Ovary (tissue), 9 donors: Measurements from ENCODE around the gene CISD3. TPM values are rescaled to one million over a fixed set of nuclear protein-coding genes. Genes with fewer than 3 reads are reported as not detected.

ENCODE experiments used
- DNase-seq, 5 donors: peaks; one replicate each; pipeline ENCODE4 v3.0.0-alpha.2; 2019 to 2020
- H3K27ac ChIP-seq, 2 donors: fragments of 200-600 bp; one replicate each; pipeline versions ENCODE4 v1.5.1 to v1.8.0; 2019 to 2022
- H3K27me3 ChIP-seq: fragments of 200-600 bp; one replicate; pipeline ENCODE4 v1.8.0; 2022
- H3K36me3 ChIP-seq: fragments of 200-600 bp; sonication (generic); one replicate; pipeline ENCODE4 v1.5.1; 2019
- H3K4me1 ChIP-seq: one replicate; pipeline ENCODE4 v1.8.1; 2013; ENCODE audit warnings: mild to moderate bottlenecking, moderate library complexity; ENCODE audit not compliant: insufficient read depth
- H3K4me3 ChIP-seq: fragments of 200-600 bp; sonication (generic); one replicate; pipeline ENCODE4 v1.5.1; 2017
- H3K9me3 ChIP-seq, 2 donors: fragments of 200-600 bp in 1 of 2; sonication (generic) in 1 of 2; one replicate each; pipeline versions ENCODE4 v1.5.1 to v1.8.1; 2013 to 2019; ENCODE audit warnings: mild to moderate bottlenecking in 1 of 2, moderate library complexity in 1 of 2
- EP300 ChIP-seq: sonication (generic); formaldehyde crosslinking; IDR thresholded peaks from one replicate; pipeline ENCODE4 v1.6.1; 2017; ENCODE audit warnings: antibody characterized with exemption
- POLR2A ChIP-seq: fragments of 450-650 bp; IDR thresholded peaks from one replicate; pipeline ENCODE4 v1.6.1; 2017; ENCODE audit warnings: antibody characterized with exemption, mild to moderate bottlenecking, moderate library complexity
- WGBS, 3 donors: extraction: QIAGEN DNeasy Blood & Tissue Kit in 1 of 3; methylation state at CpG; one replicate each; pipeline versions ENCODE4 v1.1.5 to v1.1.7; 2013 to 2017; 5-methylcytosine and 5-hydroxymethylcytosine counted together
- intact Hi-C, 4 donors: fragments of 100-400 bp; cut with DNase I; formaldehyde crosslinking; loops; one replicate each; pipeline versions ENCODE4 v1.11.0 to v1.15.1; 2022 to 2023
- polyA plus RNA-seq, 2 donors: library from polyadenylated mRNA; stranded (reverse); fragments of 200-250 nt in 1 of 2; fragments of 350-450 nt in 1 of 2; fragmentation: Illumina TruSeq in 1 of 2; extraction: RNeasy Lipid Tissue Mini Kit (QIAGEN cat#74804) in 1 of 2; gene quantifications; one replicate each; pipeline ENCODE4 v1.2.3, GENCODE V29; 2013 to 2014
- total RNA-seq, 7 donors: library from RNA; depleted of rRNA in 2 of 7; stranded (reverse); fragments of >200 nt in 2 of 7; fragmentation: NEBNext Ultra II Directional in 3 of 7; extraction: Animal tissue kit (Norgen Biotek cat#: 25700) in 3 of 7; gene quantifications; one replicate each; pipeline versions ENCODE4 v1.1.0 to v1.2.4, GENCODE V29; 2016 to 2023
- TF ChIP-seq, protein P1 (sequence below), 3 donors: fragments of 450-650 bp in 2 of 3; fragments of 200-600 bp in 1 of 3; IDR thresholded peaks; one replicate each; pipeline versions ENCODE4 v1.5.1 to v1.8.0; 2016 to 2022; ENCODE audit warnings: antibody characterized with exemption in 3 of 3, mild to moderate bottlenecking in 1 of 3
- donor health status: DM: no; HTN: no; CAD: no; lungs with moderate emphysema.
- donor health status: DM: no; HTN: no; CAD: no.
- donor health status: Bipolar disorder and iron deficiency.
- donor health status: DM: yes; HTN: yes; CAD: no.
- donor health status: DM: no; HTN: no; CAD: no.
- donor health status: DM: yes; HTN: yes; CAD: no.

The CISD3 gene
- total and polyA plus RNA-seq, 9 donors, result 6.2 to 31.1 (median 19.7) TPM

DNA sequence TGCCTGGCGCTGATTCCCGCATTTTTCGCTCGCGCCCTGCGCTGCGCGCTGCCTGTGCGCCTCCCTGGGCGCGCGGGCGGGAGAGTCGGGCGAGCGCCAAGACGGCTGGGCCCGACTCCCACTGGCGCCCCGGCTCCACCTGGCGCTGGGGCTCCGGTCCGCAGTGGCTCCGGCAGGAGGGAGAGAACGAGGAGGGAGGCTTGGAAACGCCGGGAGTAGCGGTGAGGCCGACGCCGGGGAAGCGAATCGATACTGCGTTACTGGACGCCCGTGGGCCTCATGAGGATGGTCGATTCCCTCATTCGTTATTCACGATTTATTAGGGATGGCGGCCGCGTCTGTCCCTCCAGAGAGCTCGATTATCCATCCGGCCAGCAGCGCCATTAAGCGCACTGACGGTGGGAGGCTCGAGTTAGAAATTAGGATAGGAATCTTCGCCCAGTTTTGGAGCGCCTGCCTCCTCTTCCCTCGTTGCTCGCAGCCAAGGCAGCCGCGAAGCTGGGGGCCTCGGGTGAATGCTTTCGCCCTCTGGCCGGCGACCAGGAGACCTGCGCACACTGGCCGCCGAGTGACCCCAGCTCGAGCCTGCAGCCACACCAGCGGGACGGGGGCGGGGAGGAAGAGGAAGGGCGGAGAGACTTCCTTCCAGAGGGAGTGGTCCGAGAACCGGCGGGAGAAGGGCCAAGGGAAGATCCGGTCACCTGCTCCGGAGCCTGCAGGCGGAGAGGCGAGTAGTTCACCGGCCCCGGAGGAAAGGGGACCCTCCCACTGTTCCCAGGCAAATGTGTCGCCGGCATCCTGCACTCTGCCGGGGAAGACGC, 19.3 kb downstream of the CISD3 start:
- Histone ChIP-seq H3K36me3 (no peaks in the 10 kb centered on the region), H3K9me3 (no peaks in the 10 kb centered on the region), H3K4me1 (peaks cover 11% of the 10 kb centered on the region), H3K27ac (peak overlapping the region; percentile 42 to 81), H3K4me3 (peak overlapping the region; percentile 68), H3K27me3 (no peaks in the 10 kb centered on the region)
- DNase-seq, result peak; percentile 88 to 95 (median 91)
- TF ChIP-seq EP300 (no peak), POLR2A (peak; percentile 72)
- TF ChIP-seq, protein P1, sequence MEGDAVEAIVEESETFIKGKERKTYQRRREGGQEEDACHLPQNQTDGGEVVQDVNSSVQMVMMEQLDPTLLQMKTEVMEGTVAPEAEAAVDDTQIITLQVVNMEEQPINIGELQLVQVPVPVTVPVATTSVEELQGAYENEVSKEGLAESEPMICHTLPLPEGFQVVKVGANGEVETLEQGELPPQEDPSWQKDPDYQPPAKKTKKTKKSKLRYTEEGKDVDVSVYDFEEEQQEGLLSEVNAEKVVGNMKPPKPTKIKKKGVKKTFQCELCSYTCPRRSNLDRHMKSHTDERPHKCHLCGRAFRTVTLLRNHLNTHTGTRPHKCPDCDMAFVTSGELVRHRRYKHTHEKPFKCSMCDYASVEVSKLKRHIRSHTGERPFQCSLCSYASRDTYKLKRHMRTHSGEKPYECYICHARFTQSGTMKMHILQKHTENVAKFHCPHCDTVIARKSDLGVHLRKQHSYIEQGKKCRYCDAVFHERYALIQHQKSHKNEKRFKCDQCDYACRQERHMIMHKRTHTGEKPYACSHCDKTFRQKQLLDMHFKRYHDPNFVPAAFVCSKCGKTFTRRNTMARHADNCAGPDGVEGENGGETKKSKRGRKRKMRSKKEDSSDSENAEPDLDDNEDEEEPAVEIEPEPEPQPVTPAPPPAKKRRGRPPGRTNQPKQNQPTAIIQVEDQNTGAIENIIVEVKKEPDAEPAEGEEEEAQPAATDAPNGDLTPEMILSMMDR (IDR thresholded peaks at IDR 0.05), result no peak
- WGBS, 3 donors, result 0 to 1% (median 0%) methylated on average over 52 to 79 of the region's 79 CpGs
- intact Hi-C loops, result loop anchor here in 2 of 4 donors (5.0 to 10.0 kb wide), 3 partner anchors 47 to 405 kb away; partner anchors contain the start of genes PLXDC1 (in 1 of the 2) and SOCS7 (in 1 of the 2)

DNA sequence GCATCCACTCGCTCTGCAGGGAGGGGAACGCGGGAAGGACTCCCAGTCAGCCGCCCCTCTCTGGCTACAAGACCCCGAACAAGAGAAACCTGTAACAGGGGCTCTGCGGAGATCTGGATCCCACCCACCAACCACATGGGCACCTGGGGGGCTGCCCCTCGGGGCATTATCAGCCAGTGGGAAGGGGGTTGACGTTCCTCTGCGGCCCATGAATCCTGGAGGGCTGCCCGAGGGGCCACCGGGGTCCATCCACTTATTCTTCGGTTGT, 19.8 kb downstream of the CISD3 start:
- Histone ChIP-seq H3K4me1 (peaks cover 11% of the 10 kb centered on the region), H3K36me3 (no peaks in the 10 kb centered on the region), H3K27me3 (no peaks in the 10 kb centered on the region), H3K4me3 (peak overlapping the region; percentile 68), H3K9me3 (no peaks in the 10 kb centered on the region), H3K27ac (peak overlapping the region; percentile 5 to 81)
- intact Hi-C loops, result loop anchor here in 2 of 4 donors (5.0 to 10.0 kb wide), 3 partner anchors 48 to 405 kb away; partner anchors contain the start of genes PLXDC1 (in 1 of the 2) and SOCS7 (in 1 of the 2)
- WGBS, 3 donors, result 1 to 7% (median 3%) methylated on average over 4 to 12 of the region's 12 CpGs
- peak in 2 of 5 donors; percentile 66 to 68 for DNase-seq
- no peak for TF ChIP-seq EP300

DNA sequence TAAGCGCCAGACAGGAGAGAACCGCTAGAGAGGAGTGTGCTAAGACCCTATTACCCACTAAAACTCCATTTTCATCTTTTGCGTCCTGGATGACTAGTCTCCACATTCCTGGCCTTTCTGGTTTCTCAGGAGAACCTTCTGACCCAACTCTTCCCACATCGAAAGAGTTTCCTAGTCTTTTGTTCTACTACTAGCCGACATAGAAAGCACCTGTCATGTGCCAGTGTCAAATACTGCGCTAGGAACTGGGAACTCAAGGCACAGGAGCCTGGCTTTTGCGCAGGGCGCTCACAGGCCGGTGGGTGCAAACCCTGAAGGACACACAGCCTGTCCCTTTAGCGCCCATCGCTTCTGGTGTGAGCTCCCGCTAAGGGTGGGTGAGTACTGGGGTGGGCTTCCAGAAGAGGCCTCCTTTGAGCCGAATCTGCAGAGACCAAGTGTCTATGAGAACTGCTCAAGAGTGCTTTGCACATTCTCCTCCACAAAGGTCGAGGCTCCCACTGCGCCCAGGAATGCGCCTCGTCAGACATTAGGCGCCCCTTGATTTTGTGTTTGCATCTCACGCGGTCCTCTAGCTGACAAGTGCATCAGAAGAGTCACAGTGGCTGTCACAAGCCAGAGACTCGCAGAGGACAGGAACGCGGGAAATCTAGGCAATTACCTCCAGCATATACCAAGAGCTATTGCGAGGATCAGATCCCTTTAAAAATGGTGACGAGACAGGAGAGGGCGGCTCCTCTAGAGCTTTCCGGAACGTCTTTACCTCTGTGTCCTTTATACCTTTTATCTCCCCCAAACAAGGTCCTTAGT, 20.4 kb downstream of the CISD3 start:
- peaks cover 11% of the 10 kb centered on the region for H3K4me1 ChIP-seq
- intact Hi-C loops, result loop anchor here in 2 of 4 donors (5.0 to 10.0 kb wide), 3 partner anchors 48 to 404 kb away; partner anchors contain the start of genes PLXDC1 (in 1 of the 2) and SOCS7 (in 1 of the 2)
- WGBS, 3 donors, result 24 to 29% (median 25%) methylated on average over 28 of the region's 28 CpGs

DNA sequence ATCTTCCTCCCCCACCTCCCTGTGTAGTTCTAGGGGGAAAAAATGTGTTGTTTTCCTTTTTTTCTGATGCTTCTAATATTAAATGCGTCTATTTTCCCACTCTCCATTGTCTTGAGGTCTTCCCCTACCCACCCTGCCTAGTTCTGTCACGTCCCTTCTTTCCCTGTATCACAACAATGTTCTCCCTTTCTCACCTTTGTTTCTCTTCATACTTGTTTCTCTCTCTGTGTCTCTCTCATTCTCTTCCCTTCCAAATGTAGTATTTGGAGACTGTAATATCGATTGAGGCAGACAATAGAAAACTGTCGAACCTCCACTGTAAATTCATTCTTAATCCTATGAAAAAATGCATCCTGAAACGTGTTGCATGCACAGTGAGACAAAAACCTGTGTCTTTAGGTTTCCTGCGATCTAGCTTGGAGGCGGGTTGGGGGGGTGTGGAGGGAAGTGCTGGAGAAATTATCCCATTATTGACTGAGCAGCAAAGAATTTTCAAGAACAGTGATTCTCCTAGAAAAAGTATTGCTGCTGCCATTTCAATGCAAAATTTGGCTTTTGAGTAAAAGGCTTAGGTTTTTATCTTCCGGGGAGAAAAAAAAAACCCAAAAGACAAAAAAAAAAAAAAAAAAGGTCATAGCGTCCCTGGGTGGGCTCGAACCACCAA, 21.1 kb downstream of the CISD3 start:
- WGBS, 3 donors, result 2 to 5% (median 3%) methylated on average over 10 of the region's 10 CpGs
- intact Hi-C loops, result loop anchor here in 2 of 4 donors (5.0 to 10.0 kb wide), 3 partner anchors 49 to 404 kb away; partner anchors contain the start of genes PLXDC1 (in 1 of the 2) and SOCS7 (in 1 of the 2)
- peak overlapping the region in 1 of 2 donors; percentile 81 for H3K27ac ChIP-seq
- H3K4me1 ChIP-seq, result peaks cover 7% of the 10 kb centered on the region
- DNase-seq, result peak in 1 of 5 donors; percentile 40
- no peaks in the 10 kb centered on the region for H3K9me3 ChIP-seq
- TF ChIP-seq POLR2A (no peak), EP300 (no peak)
- TF ChIP-seq, protein P1 (IDR thresholded peaks at IDR 0.05), result no peak
- H3K27me3 ChIP-seq, result no peaks in the 10 kb centered on the region
- peak overlapping the region; percentile 98 for H3K4me3 ChIP-seq
- no peaks in the 10 kb centered on the region for H3K36me3 ChIP-seq

More for the DNA sequence above, 20.4 kb downstream of the CISD3 start:
- Histone ChIP-seq H3K27me3 (no peaks in the 10 kb centered on the region), H3K27ac (peak overlapping the region; percentile 5 to 81), H3K9me3 (no peaks in the 10 kb centered on the region), H3K36me3 (no peaks in the 10 kb centered on the region), H3K4me3 (no peak overlapping the region)
- TF ChIP-seq POLR2A (no peak), EP300 (no peak)
- TF ChIP-seq, protein P1 (IDR thresholded peaks at IDR 0.05), result no peak
- DNase-seq, result peak in 1 of 5 donors; percentile 33
